Measurements from ENCODE around the gene CENPN. TPM values are rescaled to one million over a fixed set of nuclear protein-coding genes. Genes with fewer than 3 reads are reported as not detected.

CENPN gene
- total RNA-seq, 1 experiment from 2014 or later: 78.6 TPM

DNA sequence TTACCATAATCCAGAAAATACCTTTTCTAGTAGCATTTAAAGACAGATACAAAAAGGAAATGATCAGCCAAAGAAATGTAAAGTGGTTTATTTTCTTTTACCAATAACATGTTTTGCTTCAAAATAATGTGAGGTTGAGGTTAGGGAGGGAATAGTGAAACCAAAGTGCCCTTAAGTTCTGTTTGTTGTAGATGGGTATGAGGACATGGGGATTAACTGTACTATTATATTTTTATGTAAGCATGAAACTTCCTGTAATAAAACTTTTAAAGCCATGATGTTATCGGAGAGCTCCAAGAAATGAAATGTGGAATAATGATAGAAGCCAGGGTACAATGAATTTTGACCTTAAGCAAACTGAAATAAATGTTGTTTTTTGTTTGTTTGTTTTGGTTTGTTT is 60.2 kb downstream of the CENPN start:
- Histone ChIP-seq H3K14ac (ENCODE audit: insufficient read depth, low read length) (no peak overlapping the region), H2AFZ (ENCODE audit: low read length) (no peak overlapping the region), H2BK12ac (ENCODE audit: insufficient read length, low read depth, low read length) (no peak overlapping the region), H3K27ac (ENCODE audit: insufficient read length, low read depth, low read length) (no peak overlapping the region), H2AK5ac (ENCODE audit: insufficient read length, low read length) (no peak overlapping the region), H4K91ac (ENCODE audit: insufficient read length, low read depth, low read length) (no peak overlapping the region), H3K9ac (ENCODE audit: extremely low read depth, insufficient read length, low read length) (no peak overlapping the region), H3K23ac (ENCODE audit: insufficient read length, low read depth, low read length) (no peak overlapping the region), H3K27me3 (ENCODE audit: insufficient read depth, low read length) (no peaks in the 10 kb centered on the region), H3K79me2 (ENCODE audit: insufficient read depth, low read length) (no peaks in the 10 kb centered on the region), H3T11ph (ENCODE audit: low read length) (no peak overlapping the region), H3K4me2 (ENCODE audit: insufficient read depth, insufficient read length, low read length) (no peak overlapping the region), H2BK120ac (ENCODE audit: low read depth, low read length, poor library complexity, severe bottlenecking) (no peak overlapping the region), H2BK5ac (ENCODE audit: insufficient read length, low read length) (no peak overlapping the region), H3K4me1 (ENCODE audit: insufficient read depth, low read length) (no peaks in the 10 kb centered on the region), H3K4ac (ENCODE audit: low read depth, low read length) (no peak overlapping the region), H4K5ac (ENCODE audit: insufficient read length, low read depth, low read length) (no peak overlapping the region), H3K18ac (ENCODE audit: insufficient read length, low read depth, low read length) (no peak overlapping the region), H3K9me3 (ENCODE audit: control insufficient read depth, low read depth, low read length) (no peaks in the 10 kb centered on the region), H4K20me1 (ENCODE audit: control insufficient read depth, insufficient read depth, insufficient read length) (no peaks in the 10 kb centered on the region), H3K23me2 (ENCODE audit: insufficient read length, low read depth, low read length, poor library complexity, severe bottlenecking) (no peaks in the 10 kb centered on the region), H3K56ac (ENCODE audit: insufficient read length, low read depth, low read length) (no peak overlapping the region), H2BK20ac (ENCODE audit: low read depth, low read length, poor library complexity, severe bottlenecking) (no peak overlapping the region), H3K79me1 (ENCODE audit: insufficient read depth, low read depth, low read length, poor library complexity, severe bottlenecking) (no peaks in the 10 kb centered on the region), H4K8ac (replicated peaks; ENCODE audit: insufficient read length, low read depth, low read length) (no peak overlapping the region), H2BK15ac (ENCODE audit: low read depth, low read length) (no peak overlapping the region)
- TF ChIP-seq, protein P1, sequence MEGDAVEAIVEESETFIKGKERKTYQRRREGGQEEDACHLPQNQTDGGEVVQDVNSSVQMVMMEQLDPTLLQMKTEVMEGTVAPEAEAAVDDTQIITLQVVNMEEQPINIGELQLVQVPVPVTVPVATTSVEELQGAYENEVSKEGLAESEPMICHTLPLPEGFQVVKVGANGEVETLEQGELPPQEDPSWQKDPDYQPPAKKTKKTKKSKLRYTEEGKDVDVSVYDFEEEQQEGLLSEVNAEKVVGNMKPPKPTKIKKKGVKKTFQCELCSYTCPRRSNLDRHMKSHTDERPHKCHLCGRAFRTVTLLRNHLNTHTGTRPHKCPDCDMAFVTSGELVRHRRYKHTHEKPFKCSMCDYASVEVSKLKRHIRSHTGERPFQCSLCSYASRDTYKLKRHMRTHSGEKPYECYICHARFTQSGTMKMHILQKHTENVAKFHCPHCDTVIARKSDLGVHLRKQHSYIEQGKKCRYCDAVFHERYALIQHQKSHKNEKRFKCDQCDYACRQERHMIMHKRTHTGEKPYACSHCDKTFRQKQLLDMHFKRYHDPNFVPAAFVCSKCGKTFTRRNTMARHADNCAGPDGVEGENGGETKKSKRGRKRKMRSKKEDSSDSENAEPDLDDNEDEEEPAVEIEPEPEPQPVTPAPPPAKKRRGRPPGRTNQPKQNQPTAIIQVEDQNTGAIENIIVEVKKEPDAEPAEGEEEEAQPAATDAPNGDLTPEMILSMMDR (conservative IDR thresholded peaks at IDR 0.05): no peak
- Mint-ChIP-seq H3K9me3 (no peaks in the 10 kb centered on the region), H3K36me3 (ENCODE audit: insufficient read depth in 1 of 3, low read depth in 3 of 3) (no peaks in the 10 kb centered on the region), H3K4me3 (no peak overlapping the region), H3K4me1 (peaks cover 5 to 6% of the 10 kb centered on the region in 2 experiments; a peak in 3 of 4 replicates), H3K27ac (peak overlapping the region in 1 of 3 experiments; percentile 34; a peak in 1 of 7 replicates), H3K27me3 (ENCODE audit: low read depth) (no peaks in the 10 kb centered on the region; the same call in 1 of the 2 replicates)
- no peak for DNase-seq
- no CpG with 5 or more reads among the region's 1 CpG for WGBS (ENCODE audit: extremely low coverage, insufficient read length, low lambda C conversion rate)
